HL-60 (cell line): ENCODE results near the gene TMUB1.

Experiments
- CTCF ChIP-seq: IDR thresholded peaks from one replicate; pipeline ENCODE4 v1.5.1; 2011; ENCODE audit warnings: low read length, control low read depth, inconsistent platforms; ENCODE audit not compliant: insufficient read depth
- GABPA ChIP-seq: IDR thresholded peaks from 2 replicates; pipeline ENCODE4 v1.6.1; 2012; ENCODE audit warnings: low read depth
- POLR2AphosphoS5 ChIP-seq: IDR thresholded peaks from 2 replicates; pipeline ENCODE4 v1.6.1; 2012; ENCODE audit warnings: low read depth
- REST ChIP-seq: IDR thresholded peaks from 2 replicates; pipeline ENCODE4 v1.6.1; 2012; ENCODE audit warnings: low read depth; ENCODE audit not compliant: insufficient replicate concordance
- SPI1 ChIP-seq: IDR thresholded peaks from 2 replicates; pipeline ENCODE4 v1.6.1; 2012; ENCODE audit warnings: low read depth, mild to moderate bottlenecking, borderline replicate concordance

- no peak for TF ChIP-seq CTCF
- 0 out of 2 replicates have a peak, but pooled peaks have one; percentile 26 for TF ChIP-seq GABPA
- no peak for TF ChIP-seq POLR2AphosphoS5
- TF ChIP-seq REST, result no peak
- TF ChIP-seq SPI1, result no peak
Observed at GRCh38 chr7:151083071-151083823, at the start of gene TMUB1.
